ENCODE results near the gene CTPS1. TPM values are rescaled to one million over a fixed set of nuclear protein-coding genes. Genes with fewer than 3 reads are reported as not detected.

The CTPS1 gene
- total RNA-seq, 1 experiment from 2014 or later = 62.2 TPM

Other genes starting within 250 kb of the CTPS1 start
- 0.05 TPM in 1 of 2 replicates, not detected in the other for gene KCNQ4, start 195.9 kb upstream of the CTPS1 start, total RNA-seq (2014; rRNA removed; shearing (Covaris generic))
- 1.2 and 4.8 TPM in 2 replicates for gene CITED4, start 117.3 kb upstream of the CTPS1 start, total RNA-seq (2014; rRNA removed; shearing (Covaris generic))
- 0.03 TPM in 1 of 2 replicates, not detected in the other for gene SLFNL1, start 42.0 kb downstream of the CTPS1 start, total RNA-seq (2014; rRNA removed; shearing (Covaris generic))